ENCODE results near the gene TRMT44. TPM values are rescaled to one million over a fixed set of nuclear protein-coding genes. Genes with fewer than 3 reads are reported as not detected.
"Not testable (repeated sequence)": the region's sequence is repeated elsewhere in the genome, so short reads cannot be mapped to it uniquely, and the experiment has no call there.

The TRMT44 gene
- total and polyA plus RNA-seq, 2 of the 13 experiments (the other 11 are each of a cell fraction or from before 2014, with no cell fraction given) = 5.8 to 8.6 TPM

GRCh38 chr4:8406887-8407286 lies 33.7 kb upstream of the TRMT44 start:
- in situ Hi-C loops (cut with HindIII; ENCODE audit: extremely low pct_ligation_motif_present, low pct_unique_long_range_greater_than_20kb) = loop anchor here (10.0 kb wide), 1 partner anchor 242 kb away; no protein-coding TSS in a partner anchor
- DNase-seq (ENCODE audit: low spot score); BruUV-seq (replicated peaks); H3K36me3 ChIP-seq (replicated peaks in 1 of 2; ENCODE audit: control insufficient read depth in 1 of 2, insufficient read depth in 2 of 2, low read length in 2 of 2); H3K27ac ChIP-seq (ENCODE audit: extremely low read length, insufficient read depth, low read length); H3K4me2 ChIP-seq (ENCODE audit: low read depth, low read length); FAIRE-seq; H3K4me3 ChIP-seq (replicated peaks in 1 of 3; ENCODE audit: insufficient read depth in 1 of 3, low read depth in 2 of 3, low read length in 3 of 3); H3K9ac ChIP-seq (ENCODE audit: insufficient read depth, low read depth, low read length); ATAC-seq; H4K20me1 ChIP-seq (ENCODE audit: insufficient read depth, low read length); H2AFZ ChIP-seq (ENCODE audit: low read length); intact Hi-C loops (cut with micrococcal nuclease; ENCODE audit: unreplicated experiment); H3K9me3 ChIP-seq (ENCODE audit: low read length); H3K27me3 ChIP-seq (ENCODE audit: control insufficient read depth in 1 of 2, insufficient read depth in 2 of 2, low read length in 2 of 2); POLR2A ChIA-PET; H3K4me1 ChIP-seq (ENCODE audit: insufficient read depth, low read length); H3K79me2 ChIP-seq (ENCODE audit: insufficient read depth, low read length): not testable (repeated sequence)
- WGBS (ENCODE audit: low lambda C conversion rate) = 95% methylated on average over 7 of the region's 7 CpGs
- CTCF ChIA-PET (ENCODE audit: low intra/inter-chr PET ratio, low total read pairs) = interaction anchor here (1.1 kb wide), 1 partner anchor 140 kb away, joined by 3 read pairs; no protein-coding TSS in a partner anchor
- TF ChIP-seq, protein P1, sequence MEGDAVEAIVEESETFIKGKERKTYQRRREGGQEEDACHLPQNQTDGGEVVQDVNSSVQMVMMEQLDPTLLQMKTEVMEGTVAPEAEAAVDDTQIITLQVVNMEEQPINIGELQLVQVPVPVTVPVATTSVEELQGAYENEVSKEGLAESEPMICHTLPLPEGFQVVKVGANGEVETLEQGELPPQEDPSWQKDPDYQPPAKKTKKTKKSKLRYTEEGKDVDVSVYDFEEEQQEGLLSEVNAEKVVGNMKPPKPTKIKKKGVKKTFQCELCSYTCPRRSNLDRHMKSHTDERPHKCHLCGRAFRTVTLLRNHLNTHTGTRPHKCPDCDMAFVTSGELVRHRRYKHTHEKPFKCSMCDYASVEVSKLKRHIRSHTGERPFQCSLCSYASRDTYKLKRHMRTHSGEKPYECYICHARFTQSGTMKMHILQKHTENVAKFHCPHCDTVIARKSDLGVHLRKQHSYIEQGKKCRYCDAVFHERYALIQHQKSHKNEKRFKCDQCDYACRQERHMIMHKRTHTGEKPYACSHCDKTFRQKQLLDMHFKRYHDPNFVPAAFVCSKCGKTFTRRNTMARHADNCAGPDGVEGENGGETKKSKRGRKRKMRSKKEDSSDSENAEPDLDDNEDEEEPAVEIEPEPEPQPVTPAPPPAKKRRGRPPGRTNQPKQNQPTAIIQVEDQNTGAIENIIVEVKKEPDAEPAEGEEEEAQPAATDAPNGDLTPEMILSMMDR (CRISPR knock-in tag; IDR thresholded peaks at IDR 0.05) = peak; percentile 46; the same call in 1 of the 2 replicates
- TF ChIP-seq STAG1 (CRISPR knock-in tag; IDR thresholded peaks at IDR 0.05) (peak; percentile 48), ZBTB33 (CRISPR knock-in tag; IDR thresholded peaks at IDR 0.05) (peak; percentile 82; the same call in 1 of the 2 replicates)

DNA sequence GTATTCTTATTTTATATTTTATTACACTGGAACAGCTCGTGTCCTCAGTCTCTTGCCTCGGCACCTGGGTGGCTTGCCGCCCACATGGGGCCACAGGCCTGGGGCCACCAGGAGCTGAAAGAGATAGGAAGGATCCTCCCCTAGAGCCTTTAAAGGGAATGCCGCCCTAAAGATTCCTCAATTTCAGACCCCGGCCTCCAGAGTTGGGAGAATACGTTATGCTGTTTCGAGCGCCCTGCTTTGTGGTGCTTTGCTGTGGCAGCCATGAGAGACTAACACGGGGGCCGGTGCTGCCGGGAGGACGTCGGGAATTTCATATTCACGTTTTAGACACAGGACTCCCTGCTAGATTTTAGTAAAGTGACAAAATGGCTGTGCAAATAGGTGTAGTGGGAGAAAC lies 33.3 kb upstream of the TRMT44 start:
- FAIRE-seq (no peak), DNase-seq (ENCODE audit: low spot score) (no peak), ATAC-seq (no peak)
- intact Hi-C loops (cut with micrococcal nuclease; ENCODE audit: unreplicated experiment) = no loop called here
- no peaks in the 10 kb centered on the region for H3K4me1 ChIP-seq (ENCODE audit: insufficient read depth, low read length)
- no peak overlapping the region for H3K27ac ChIP-seq (ENCODE audit: extremely low read length, insufficient read depth, low read length)
- no peak for TF ChIP-seq PBX3 (CRISPR knock-in tag; IDR thresholded peaks at IDR 0.05; ENCODE audit: borderline replicate concordance)
- TF ChIP-seq ZNF7 (CRISPR knock-in tag; IDR thresholded peaks at IDR 0.05) = no peak
- no peak for TF ChIP-seq FOXK1 (CRISPR knock-in tag; IDR thresholded peaks at IDR 0.05; ENCODE audit: borderline replicate concordance, low read depth)
- TF ChIP-seq PCBP1 (IDR thresholded peaks at IDR 0.05; ENCODE audit: borderline replicate concordance, low read depth, low read length) = no peak
- TF ChIP-seq KDM3A (CRISPR knock-in tag; IDR thresholded peaks at IDR 0.05; ENCODE audit: low read depth) = no peak
- no peak for TF ChIP-seq BORCS8-MEF2B (CRISPR knock-in tag; IDR thresholded peaks at IDR 0.05)
- H3K27me3 ChIP-seq (ENCODE audit: control insufficient read depth in 1 of 2, insufficient read depth in 2 of 2, low read length in 2 of 2) = no peaks in the 10 kb centered on the region
- H3K79me2 ChIP-seq (ENCODE audit: insufficient read depth, low read length) = no peaks in the 10 kb centered on the region
- H3K9ac ChIP-seq (ENCODE audit: insufficient read depth, low read depth, low read length) = no peak overlapping the region
- ChIA-PET POLR2A (no interaction called here), CTCF (ENCODE audit: low intra/inter-chr PET ratio, low total read pairs) (interaction anchor here (1.1 kb wide), 1 partner anchor 140 kb away, joined by 3 read pairs; no protein-coding TSS in a partner anchor)
- H2AFZ ChIP-seq (ENCODE audit: low read length) = no peak overlapping the region
- in situ Hi-C loops (cut with HindIII; ENCODE audit: extremely low pct_ligation_motif_present, low pct_unique_long_range_greater_than_20kb) = loop anchor here (10.0 kb wide), 1 partner anchor 243 kb away; no protein-coding TSS in a partner anchor
- no peak overlapping the region for H3K4me3 ChIP-seq (replicated peaks in 1 of 3; ENCODE audit: insufficient read depth in 1 of 3, low read depth in 2 of 3, low read length in 3 of 3)
- no peak overlapping the region for H3K4me2 ChIP-seq (ENCODE audit: low read depth, low read length)
- BruUV-seq (replicated peaks) = no TSS peak
- over 99% methylated on average over 14 of the region's 14 CpGs for WGBS (ENCODE audit: low lambda C conversion rate)
- H3K9me3 ChIP-seq (ENCODE audit: low read length) = no peaks in the 10 kb centered on the region
- H4K20me1 ChIP-seq (ENCODE audit: insufficient read depth, low read length) = no peaks in the 10 kb centered on the region; the same call in 1 of the 2 replicates
- H3K36me3 ChIP-seq (replicated peaks in 1 of 2; ENCODE audit: control insufficient read depth in 1 of 2, insufficient read depth in 2 of 2, low read length in 2 of 2) = peaks cover 2 to 6% of the 10 kb centered on the region in 2 experiments; a peak in 3 of 5 replicates
